GM19455 (cell line): ENCODE measurements around the gene TAF4.
"Not testable (repeated sequence)": the region's sequence is repeated elsewhere in the genome, so short reads cannot be mapped to it uniquely, and the experiment has no call there.

Experiments
- ATAC-seq: cut with Tn5 transposase; IDR thresholded peaks from one replicate; pipeline ENCODE4 v1.9.1; 2021; ENCODE audit not compliant: unreplicated experiment

Gene TAF4

GRCh38 chr20:61980647-61981583 is 84.8 kb downstream of the TAF4 start:
- no peak for ATAC-seq

DNA sequence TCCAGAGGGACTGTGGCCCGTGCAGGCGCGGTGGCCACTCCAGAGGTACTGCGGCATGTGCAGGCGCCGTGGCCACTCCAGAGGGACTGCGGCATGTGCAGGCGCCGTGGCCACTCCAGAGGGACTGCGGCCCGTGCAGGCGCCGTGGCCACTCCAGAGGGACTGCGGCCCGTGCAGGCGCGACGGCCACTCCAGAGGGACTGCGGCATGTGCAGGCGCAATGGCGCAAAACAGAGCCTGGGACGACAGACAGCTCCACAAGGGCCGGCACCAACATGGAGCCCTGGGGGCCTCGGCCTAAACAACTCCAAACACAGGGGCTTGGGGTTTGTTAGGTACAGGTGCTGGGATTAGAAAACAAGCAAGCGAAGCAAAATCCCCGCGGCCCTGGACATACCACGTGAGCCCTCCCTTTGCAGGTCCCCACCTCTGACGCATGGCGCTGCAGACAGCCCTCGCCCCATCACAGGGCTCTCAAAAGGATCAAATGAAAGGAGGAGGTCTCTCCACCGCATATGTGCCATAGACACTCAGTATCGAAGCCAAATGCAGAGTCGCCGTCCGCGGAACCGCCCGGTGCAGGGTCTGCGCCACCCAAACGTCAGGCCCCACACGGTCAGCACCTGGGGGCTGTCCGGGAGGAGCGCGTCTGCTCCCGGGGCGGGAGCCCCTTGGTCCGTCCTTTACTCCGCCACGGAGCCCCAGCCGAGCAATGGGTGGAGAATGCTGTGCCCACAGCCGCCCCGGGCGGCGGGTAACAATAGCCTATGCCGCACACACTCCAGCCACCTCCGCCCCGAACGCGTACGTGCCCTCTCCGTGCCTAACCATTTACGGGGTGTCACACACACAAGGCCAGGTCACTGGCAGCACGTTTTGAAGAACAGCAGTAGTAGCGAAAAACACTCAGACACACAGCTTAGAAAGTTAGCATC is 85.7 kb downstream of the TAF4 start:
- no peak for ATAC-seq

DNA sequence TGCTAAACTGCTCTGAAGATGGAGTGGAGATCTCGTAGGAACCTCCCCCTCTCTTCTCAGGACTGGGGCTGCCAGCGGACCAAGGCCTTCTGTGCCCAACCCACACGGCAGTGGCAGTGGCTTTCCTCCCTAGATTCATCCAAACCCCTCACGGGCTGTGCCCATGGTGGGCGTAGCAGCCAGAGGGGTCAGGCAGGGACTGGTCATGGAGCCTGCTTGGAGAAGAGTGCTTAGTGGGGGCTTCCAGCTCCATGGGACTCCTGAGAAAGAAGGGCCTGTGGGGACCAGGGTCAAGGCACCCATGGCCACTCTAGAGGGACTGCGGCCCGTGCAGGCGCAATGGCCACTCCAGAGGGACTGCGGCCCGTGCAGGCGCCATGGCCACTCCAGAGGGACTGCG is 86.6 kb downstream of the TAF4 start:
- ATAC-seq = no peak

GRCh38 chr20:61978491-61978890 is 87.2 kb downstream of the TAF4 start:
- ATAC-seq = no peak

DNA sequence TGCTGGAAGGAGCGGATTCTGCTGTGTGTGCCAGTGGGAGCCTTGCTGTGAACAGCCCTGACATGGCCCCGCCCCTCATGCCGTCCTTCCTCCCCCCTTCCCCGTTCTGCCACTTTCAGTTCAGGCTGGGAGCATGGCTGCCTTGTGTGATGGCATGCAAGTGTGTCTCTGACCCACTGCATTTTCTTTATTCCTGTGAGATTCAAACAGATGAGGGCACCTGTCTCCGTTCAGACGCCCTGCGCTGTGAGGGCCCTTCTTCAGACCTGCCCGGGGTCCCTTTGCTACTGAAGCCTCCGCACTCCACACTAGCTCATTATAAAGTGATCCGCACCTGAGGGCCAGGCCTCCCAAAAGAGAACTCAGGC is 88.3 kb downstream of the TAF4 start:
- ATAC-seq = no peak

- no peak for ATAC-seq
Measured at GRCh38 chr20:61976644-61977418, 88.8 kb downstream of the TAF4 start.

GRCh38 chr20:61976263-61976643 is 89.4 kb downstream of the TAF4 start:
- ATAC-seq = no peak

- ATAC-seq = no peak
Measured at GRCh38 chr20:61975407-61976129, 90.1 kb downstream of the TAF4 start.

- ATAC-seq = no peak
Measured at GRCh38 chr20:61974357-61974665, 91.4 kb downstream of the TAF4 start.

DNA sequence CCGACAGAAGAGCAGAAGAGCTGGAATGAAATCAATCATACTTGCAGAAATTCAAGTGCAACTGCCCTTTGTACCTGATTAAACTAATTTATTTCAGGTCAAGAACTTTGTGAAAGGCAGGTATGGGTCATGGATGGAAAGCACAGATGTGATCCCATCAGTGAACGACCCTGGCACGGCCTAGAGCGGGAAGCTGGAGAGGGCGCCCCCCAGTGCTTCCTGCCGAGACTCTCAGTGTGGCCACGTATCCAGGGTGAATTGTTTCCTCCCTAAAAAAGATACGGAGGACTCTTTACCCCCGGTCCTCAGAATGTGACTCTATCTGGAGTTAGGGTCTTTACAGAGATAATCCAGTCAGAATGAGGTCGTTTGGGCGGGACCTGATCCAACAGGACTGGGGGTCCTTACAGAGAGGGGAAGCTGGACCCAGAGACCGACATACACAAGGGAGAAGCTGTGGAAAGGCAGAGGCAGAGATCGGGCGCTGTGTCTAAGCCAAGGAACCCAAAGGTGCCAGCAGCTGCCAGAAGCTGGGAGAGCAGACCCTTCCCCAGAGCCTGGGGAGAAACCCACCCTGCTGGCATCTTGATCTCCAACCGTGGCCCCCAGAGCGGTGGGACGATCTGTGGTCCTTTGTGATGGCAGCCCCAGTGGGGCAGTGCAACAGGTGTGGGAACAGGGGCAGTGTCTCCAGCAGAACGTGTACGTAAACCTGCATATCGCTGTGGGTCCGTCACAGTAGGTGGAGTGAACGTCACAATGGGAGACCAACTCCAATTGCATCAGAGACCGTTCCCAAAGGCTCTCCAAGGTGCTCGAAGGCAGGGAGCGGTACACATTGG is 91.9 kb downstream of the TAF4 start:
- ATAC-seq = no peak

GRCh38 chr20:61972636-61973508 is 92.8 kb downstream of the TAF4 start:
- no peak for ATAC-seq

DNA sequence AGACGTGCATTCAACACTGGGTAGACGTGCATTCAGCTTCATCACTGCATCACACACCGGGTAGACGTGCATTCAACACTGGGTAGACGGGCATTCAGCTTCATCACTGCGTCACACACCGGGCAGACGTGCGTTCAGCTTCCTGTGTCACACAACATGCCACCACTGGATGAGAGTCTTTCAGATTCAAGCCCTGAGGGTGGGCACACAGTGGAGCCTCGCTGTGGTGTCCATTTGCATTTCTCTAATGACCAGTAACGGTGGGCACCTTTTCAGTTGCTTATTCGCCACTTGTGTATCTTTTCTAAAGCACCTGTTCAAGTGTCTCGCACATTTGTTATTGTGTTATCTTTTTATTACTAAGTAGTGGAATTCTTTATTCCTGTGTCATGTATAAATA is 94.1 kb downstream of the TAF4 start:
- not testable (repeated sequence) for ATAC-seq

- no peak for ATAC-seq
Measured at GRCh38 chr20:61970357-61970756, 95.3 kb downstream of the TAF4 start.

DNA sequence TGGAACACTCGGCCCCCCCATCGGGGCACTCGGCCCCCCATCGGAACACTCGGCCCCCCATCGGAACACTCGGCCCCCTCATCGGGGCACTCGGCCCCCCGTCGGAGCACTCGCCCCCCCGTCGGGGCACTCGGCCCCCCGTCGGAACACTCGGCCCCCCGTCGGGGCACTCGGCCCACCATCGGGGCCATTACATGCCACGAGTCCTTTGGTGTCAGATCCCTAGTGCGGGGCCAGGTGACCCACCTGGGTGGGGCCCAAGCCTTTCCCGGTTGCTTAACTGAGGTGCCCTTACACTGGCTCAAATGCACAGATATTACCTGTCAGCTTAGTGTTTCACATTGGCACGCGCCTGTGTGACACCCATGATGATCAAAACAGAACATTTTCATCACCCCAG is 95.9 kb downstream of the TAF4 start:
- ATAC-seq = no peak

GRCh38 chr20:61968932-61969331 is 96.7 kb downstream of the TAF4 start:
- no peak for ATAC-seq

- no peak for ATAC-seq
Measured at GRCh38 chr20:61968036-61968810, 97.5 kb downstream of the TAF4 start.

- no peak for ATAC-seq
Measured at GRCh38 chr20:61967300-61967699, 98.4 kb downstream of the TAF4 start.
